Neutrophil (primary cell): ENCODE measurements around the gene ARHGAP4.
A peak's percentile ranks its signal among the peaks of the same experiment; 100 is the strongest.

ENCODE experiments used
- H3K27ac ChIP-seq: fragments of 200-600 bp; sonication (generic); 2 replicates; pipeline ENCODE4 v1.5.1; 2016; ENCODE audit warnings: mild to moderate bottlenecking, moderate library complexity
- H3K27me3 ChIP-seq: fragments of 200-600 bp; sonication (generic); 2 replicates; pipeline ENCODE4 v1.6.0; 2016; ENCODE audit warnings: mild to moderate bottlenecking
- H3K36me3 ChIP-seq: fragments of 200-600 bp; sonication (generic); 2 replicates; pipeline ENCODE4 v1.5.1; 2017
- H3K4me1 ChIP-seq, 2 experiments: fragments of 200-600 bp in 1 of 2; sonication (generic) in 1 of 2; 1 replicate in 1 of 2; 2 replicates in 1 of 2; pipeline versions ENCODE4 v1.5.1 to v1.6.1; 2013 to 2016; ENCODE audit warnings: low read depth in 1 of 2, low read length in 1 of 2, mild to moderate bottlenecking in 1 of 2, moderate library complexity in 1 of 2; ENCODE audit not compliant: control insufficient read depth in 1 of 2, insufficient read depth in 1 of 2
- H3K4me3 ChIP-seq, 2 experiments: fragments of 200-600 bp in 1 of 2; sonication (generic) in 1 of 2; 1 replicate in 1 of 2; 2 replicates in 1 of 2; pipeline ENCODE4 v1.5.1; 2013 to 2016; ENCODE audit warnings: low read depth in 1 of 2, low read length in 1 of 2, mild to moderate bottlenecking in 1 of 2, moderate library complexity in 1 of 2
- H3K9me3 ChIP-seq: fragments of 200-600 bp; sonication (generic); 2 replicates; pipeline ENCODE4 v1.5.1; 2016
- TF ChIP-seq, protein P1 (sequence below): fragments of 200-600 bp; sonication (generic); IDR thresholded peaks from 2 replicates; pipeline ENCODE4 v1.5.1; 2016; ENCODE audit warnings: antibody characterized with exemption

ARHGAP4 gene

DNA sequence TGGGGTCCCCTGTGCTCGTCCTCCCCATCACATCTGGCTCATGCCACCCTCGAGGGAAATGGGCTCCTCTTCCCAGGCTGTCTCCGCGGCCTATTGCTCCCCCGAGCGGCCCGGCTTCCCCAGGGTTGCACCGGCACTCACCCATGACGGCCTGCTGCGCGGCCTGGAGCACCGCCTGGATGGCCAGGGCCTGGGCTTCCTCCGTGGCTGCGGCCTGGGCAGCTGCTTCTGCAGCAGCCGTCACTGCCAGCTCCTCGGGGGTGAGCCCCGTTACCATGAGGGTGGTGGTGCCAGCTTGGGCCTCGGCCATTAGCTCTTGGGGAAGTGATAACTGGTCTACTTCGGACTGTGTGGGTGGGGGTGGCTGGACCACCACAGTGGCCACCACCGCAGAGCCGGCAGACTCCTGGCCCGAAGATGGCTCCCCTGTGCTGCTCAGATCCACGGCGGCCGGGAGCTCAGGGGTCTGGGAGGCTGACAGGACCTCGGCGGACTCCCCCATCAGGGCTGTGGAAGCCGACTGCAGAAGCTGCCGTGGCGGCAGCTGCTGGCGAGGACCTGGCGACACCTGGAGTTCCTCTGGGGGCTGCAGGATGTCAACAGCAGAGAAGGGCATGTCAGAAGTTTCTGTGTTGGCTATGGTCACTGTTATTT lies 26.4 kb upstream of the ARHGAP4 start:
- Histone ChIP-seq H3K4me1 (peaks cover 0 to 22% of the 10 kb centered on the region in 2 experiments), H3K27ac (no peak overlapping the region), H3K27me3 (no peaks in the 10 kb centered on the region), H3K4me3 (no peak overlapping the region), H3K36me3 (peaks cover 38% of the 10 kb centered on the region), H3K9me3 (no peaks in the 10 kb centered on the region)
- TF ChIP-seq, protein P1, sequence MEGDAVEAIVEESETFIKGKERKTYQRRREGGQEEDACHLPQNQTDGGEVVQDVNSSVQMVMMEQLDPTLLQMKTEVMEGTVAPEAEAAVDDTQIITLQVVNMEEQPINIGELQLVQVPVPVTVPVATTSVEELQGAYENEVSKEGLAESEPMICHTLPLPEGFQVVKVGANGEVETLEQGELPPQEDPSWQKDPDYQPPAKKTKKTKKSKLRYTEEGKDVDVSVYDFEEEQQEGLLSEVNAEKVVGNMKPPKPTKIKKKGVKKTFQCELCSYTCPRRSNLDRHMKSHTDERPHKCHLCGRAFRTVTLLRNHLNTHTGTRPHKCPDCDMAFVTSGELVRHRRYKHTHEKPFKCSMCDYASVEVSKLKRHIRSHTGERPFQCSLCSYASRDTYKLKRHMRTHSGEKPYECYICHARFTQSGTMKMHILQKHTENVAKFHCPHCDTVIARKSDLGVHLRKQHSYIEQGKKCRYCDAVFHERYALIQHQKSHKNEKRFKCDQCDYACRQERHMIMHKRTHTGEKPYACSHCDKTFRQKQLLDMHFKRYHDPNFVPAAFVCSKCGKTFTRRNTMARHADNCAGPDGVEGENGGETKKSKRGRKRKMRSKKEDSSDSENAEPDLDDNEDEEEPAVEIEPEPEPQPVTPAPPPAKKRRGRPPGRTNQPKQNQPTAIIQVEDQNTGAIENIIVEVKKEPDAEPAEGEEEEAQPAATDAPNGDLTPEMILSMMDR: no peak

DNA sequence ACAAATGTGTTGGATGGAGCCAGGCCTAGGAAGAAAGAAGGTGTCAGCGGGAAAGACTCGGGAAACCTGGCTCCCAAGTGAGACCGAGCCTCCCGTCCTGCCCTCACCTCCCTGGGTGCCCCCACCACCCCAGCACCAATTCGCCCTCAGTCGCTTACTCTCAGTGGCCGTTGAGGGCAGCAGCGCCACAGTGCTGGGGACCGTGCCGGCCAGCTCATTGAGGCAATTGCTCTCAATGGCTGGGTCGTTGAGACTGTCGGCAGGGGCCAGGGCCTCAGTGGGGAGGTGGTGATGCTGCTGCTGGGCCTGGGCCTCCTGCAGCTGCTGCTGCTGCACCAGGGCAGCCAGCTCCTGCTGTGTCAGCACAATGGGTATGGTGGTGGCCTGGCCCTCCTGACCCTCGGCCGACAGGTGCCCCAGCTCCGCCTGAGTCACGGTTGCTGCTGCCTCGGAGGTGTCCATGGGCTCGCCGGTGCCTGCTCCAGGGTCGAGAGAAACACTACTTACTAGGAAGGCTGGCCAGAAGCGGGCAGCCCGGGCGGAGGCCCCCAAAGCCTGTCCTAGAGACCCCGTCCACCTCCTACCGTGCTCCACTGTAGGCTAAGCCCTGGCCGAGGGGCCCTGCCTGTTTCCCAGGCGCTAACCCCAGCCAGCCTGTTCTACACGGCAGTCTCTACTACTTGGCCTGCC lies 25.8 kb upstream of the ARHGAP4 start:
- Histone ChIP-seq H3K4me1 (peaks cover 6 to 28% of the 10 kb centered on the region in 2 experiments), H3K27ac (no peak overlapping the region), H3K4me3 (no peak overlapping the region), H3K36me3 (peaks cover 31% of the 10 kb centered on the region), H3K9me3 (no peaks in the 10 kb centered on the region), H3K27me3 (no peaks in the 10 kb centered on the region)
- TF ChIP-seq, protein P1: no peak

DNA sequence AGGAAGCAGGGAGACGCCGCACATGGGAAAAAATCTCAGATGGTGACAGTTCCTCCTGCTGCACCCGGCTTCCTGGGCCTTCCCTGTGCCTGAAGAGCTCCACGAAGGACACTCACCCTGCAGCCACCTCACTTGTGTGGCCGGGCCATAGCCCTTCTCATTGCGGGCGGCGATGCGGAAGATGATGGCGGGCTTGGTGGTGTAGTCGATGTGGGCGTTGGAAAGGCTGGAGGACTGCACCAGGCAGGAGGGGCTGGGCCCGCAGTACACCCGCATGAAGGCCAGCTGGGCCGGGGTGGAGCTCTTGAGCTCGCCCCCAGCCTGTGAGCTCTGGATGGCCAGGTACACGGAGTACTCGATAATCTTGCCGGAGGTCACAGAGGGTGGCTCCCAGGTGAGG lies 24.1 kb upstream of the ARHGAP4 start:
- TF ChIP-seq, protein P1: no peak
- H3K4me3 ChIP-seq: no peak overlapping the region
- no peaks in the 10 kb centered on the region for H3K9me3 ChIP-seq
- no peaks in the 10 kb centered on the region for H3K27me3 ChIP-seq
- no peak overlapping the region for H3K27ac ChIP-seq
- H3K4me1 ChIP-seq: peaks cover 8 to 31% of the 10 kb centered on the region in 2 experiments
- peaks cover 16% of the 10 kb centered on the region for H3K36me3 ChIP-seq

DNA sequence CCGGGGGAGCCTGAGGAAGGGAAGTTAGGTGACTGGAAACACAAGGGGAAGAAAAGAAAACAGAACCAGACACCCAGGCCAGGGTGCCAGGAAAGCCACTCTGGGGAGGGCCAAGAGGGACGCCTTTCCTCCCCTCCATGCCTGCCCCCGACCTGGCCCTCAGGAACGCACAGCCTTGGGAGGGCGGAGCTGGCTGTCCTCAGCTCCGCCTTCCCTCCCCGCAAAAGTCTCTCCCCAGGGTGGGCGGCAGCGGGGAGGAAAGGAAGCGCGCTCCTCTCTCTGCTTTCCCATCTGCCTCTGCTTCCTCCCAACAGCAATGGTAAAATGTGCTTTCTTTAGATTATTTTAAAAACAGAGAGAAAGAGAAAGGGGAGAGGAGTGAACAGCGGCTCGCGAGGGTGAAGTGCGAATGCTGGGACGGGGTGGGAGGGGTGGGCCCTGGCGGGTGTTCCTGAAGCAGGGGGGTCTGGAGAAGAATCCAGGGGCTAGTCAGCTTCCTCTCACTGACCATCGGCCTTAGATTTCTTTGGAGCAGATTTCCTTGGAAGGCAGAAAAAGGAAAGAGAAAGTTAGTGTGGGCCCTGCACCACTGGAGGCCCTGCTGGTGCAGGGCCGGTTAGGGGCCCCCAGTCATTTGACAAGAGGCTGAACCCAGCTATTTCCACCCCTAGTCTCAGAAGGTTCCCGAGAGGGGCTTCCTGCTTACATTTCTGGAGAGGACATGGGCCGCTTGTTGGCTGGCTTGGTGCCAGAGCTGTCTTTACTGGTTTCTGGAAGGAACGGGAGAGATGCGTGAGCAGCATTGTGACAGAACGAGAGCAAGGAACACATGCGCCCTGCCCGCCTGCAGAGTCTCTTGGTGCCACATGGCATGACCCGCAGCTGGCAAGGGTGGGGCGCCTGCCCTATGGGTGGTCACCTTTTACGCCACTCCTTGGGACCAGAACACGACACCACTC lies 23.1 kb upstream of the ARHGAP4 start:
- Histone ChIP-seq H3K36me3 (peaks cover 9% of the 10 kb centered on the region), H3K27ac (peak overlapping the region; percentile 70), H3K4me3 (no peak overlapping the region), H3K27me3 (no peaks in the 10 kb centered on the region), H3K9me3 (no peaks in the 10 kb centered on the region), H3K4me1 (peaks cover 11 to 38% of the 10 kb centered on the region in 2 experiments)
- TF ChIP-seq, protein P1: no peak

DNA sequence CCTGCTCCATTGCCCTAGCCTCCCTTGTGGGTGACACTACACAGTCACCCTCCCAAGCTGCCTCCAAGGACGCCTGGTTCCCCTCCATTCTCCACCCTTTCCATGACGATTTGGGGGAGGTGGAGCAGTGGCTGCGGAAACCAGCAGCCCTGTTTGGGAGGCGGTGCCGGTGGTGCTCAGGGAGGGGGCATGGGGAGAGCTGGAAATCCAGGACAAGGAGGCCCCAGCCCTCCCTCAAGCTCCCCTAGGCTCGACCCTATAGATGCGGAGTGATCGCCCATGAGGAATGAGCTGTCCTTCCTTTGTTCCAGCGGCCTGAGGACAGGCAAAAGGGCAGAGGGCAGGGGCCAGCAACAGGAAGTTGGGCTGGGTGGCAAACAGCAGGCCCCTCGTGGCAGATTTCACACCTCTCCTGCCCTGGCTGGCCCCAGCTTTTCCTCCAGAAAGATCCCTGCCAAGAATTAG lies 22.0 kb upstream of the ARHGAP4 start:
- peak overlapping the region; percentile 70 for H3K27ac ChIP-seq
- no peak overlapping the region for H3K4me3 ChIP-seq
- TF ChIP-seq, protein P1: no peak
- H3K36me3 ChIP-seq: peaks cover 6% of the 10 kb centered on the region
- H3K9me3 ChIP-seq: no peaks in the 10 kb centered on the region
- no peaks in the 10 kb centered on the region for H3K27me3 ChIP-seq
- H3K4me1 ChIP-seq: peaks cover 18 to 47% of the 10 kb centered on the region in 2 experiments
